Epithelial cell of esophagus (primary cell): ENCODE data around the gene PFKL.

ENCODE experiments used
- DNase-seq: peaks from one replicate; pipeline ENCODE4 v3.0.0; 2010; ENCODE audit warnings: low read depth
- H3K4me3 ChIP-seq: 2 replicates; pipeline ENCODE4 v1.5.1; 2011; ENCODE audit warnings: mild to moderate bottlenecking, low read length, control low read depth
- CTCF ChIP-seq: IDR thresholded peaks from 2 replicates; pipeline ENCODE4 v1.5.1; 2011; ENCODE audit warnings: low read depth, mild to moderate bottlenecking, low read length, control low read depth, inconsistent platforms; ENCODE audit not compliant: insufficient read depth; ENCODE audit errors: missing control alignments

The PFKL gene

GRCh38 chr21:44374601-44375280 is 74.9 kb downstream of the PFKL start:
- DNase-seq: no peak
- no peak for TF ChIP-seq CTCF
- no peak overlapping the region for H3K4me3 ChIP-seq

DNA sequence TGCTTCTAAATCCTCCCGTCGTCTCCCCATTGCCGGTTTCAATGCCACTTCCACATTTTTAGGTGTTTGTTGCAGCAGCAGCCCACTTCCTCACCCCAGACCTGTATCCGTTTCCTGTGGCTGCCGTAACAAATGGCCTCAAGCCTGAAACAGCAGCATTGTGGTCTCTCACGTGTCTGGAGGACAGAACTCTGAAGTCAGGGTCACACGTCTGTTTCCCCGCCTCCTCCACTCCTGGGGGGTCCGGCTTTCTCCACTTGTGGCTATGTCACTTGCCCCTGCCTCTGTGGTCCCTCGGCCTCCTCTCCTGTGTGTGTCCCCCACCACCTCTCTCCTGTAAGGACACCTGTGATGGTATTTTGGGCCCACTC is 75.4 kb downstream of the PFKL start:
- no peak for TF ChIP-seq CTCF
- DNase-seq: no peak
- no peak overlapping the region for H3K4me3 ChIP-seq

GRCh38 chr21:44375761-44376241 is 75.9 kb downstream of the PFKL start:
- H3K4me3 ChIP-seq: no peak overlapping the region
- TF ChIP-seq CTCF: no peak
- DNase-seq: no peak

DNA sequence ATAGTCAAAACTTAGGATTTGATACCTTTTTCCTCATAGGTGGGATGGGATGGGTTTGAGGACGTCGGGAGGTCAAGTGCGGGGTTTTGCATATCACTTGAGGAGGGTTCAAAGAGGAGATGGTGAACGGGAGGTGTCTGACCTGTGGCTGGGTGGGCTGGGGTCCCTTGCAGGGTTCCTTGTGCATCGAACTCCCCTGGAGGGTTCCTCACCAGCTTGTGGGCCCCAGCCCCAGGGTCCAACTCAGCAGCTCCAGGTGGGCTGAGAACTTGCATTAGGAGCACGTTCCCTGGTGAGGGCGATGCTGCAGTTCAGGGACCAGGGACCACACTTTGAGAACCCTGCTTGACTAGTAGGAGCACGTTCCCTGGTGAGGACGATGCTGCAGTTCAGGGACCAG is 76.8 kb downstream of the PFKL start:
- H3K4me3 ChIP-seq: no peak overlapping the region
- DNase-seq: no peak
- TF ChIP-seq CTCF: no peak
